WTC11 (cell line): ENCODE data around the gene COL1A1. TPM values are rescaled to one million over a fixed set of nuclear protein-coding genes. Genes with fewer than 3 reads are reported as not detected.
A peak's percentile ranks its signal among the peaks of the same experiment; 100 is the strongest.

Experiments used
- ATAC-seq: fragments of 200-7000 bp; cut with Tn5 transposase; 2 replicates; pipeline ENCODE4 v1.10.0; 2021; ENCODE audit warnings: mild to moderate bottlenecking, moderate library complexity
- CTCF ChIA-PET: fragments of 300-600 bp; sonication (Branson Sonifier 250); formaldehyde crosslinking; loops from one replicate; lab custom pipeline; 2021; ENCODE audit warnings: antibody characterized with exemption; lab: Charles Lee
- POLR2A ChIA-PET: fragments of 350-600 bp; sonication (Branson Sonifier 250); formaldehyde crosslinking; loops from one replicate; lab custom pipeline; 2021; ENCODE audit warnings: antibody characterized with exemption; lab: Charles Lee
- DNase-seq: peaks from one replicate; pipeline ENCODE4 v3.0.0; 2021; ENCODE audit warnings: low spot score
- H3K27ac Mint-ChIP-seq: 2 replicates; pipeline ENCODE4 v1.8.0; 2021; ENCODE audit warnings: mixed read lengths
- H3K27me3 Mint-ChIP-seq: 2 replicates; pipeline ENCODE4 v1.8.0; 2021; ENCODE audit warnings: low read depth, mild to moderate bottlenecking, moderate library complexity, mixed read lengths
- H3K36me3 Mint-ChIP-seq: 2 replicates; pipeline ENCODE4 v1.8.0; 2021; ENCODE audit warnings: mixed read lengths
- H3K4me1 Mint-ChIP-seq: 2 replicates; pipeline ENCODE4 v1.8.0; 2022; ENCODE audit warnings: mixed read lengths
- H3K4me3 Mint-ChIP-seq: 2 replicates; pipeline ENCODE4 v1.8.0; 2021; ENCODE audit warnings: mild to moderate bottlenecking, moderate library complexity, mixed read lengths
- H3K9me3 Mint-ChIP-seq: 2 replicates; pipeline ENCODE4 v1.8.0; 2021; ENCODE audit warnings: mixed read lengths
- CBFB ChIP-seq: sonication (generic); formaldehyde crosslinking; IDR thresholded peaks from 2 replicates; pipeline ENCODE4 v1.8.1; 2022; ENCODE audit warnings: mild to moderate bottlenecking, low read depth, missing genetic modification reagents
- ESRRA ChIP-seq: sonication (generic); formaldehyde crosslinking; IDR thresholded peaks from 2 replicates; pipeline ENCODE4 v1.8.1; 2022; ENCODE audit warnings: mild to moderate bottlenecking, missing genetic modification reagents, borderline replicate concordance
- FOXK1 ChIP-seq: sonication (generic); formaldehyde crosslinking; IDR thresholded peaks from 2 replicates; pipeline ENCODE4 v1.8.0; 2022; ENCODE audit warnings: mild to moderate bottlenecking, moderate library complexity, missing genetic modification reagents
- GABPB1 ChIP-seq: sonication (generic); formaldehyde crosslinking; IDR thresholded peaks from 2 replicates; pipeline ENCODE4 v1.8.1; 2023; ENCODE audit warnings: mild to moderate bottlenecking, missing genetic modification reagents
- IRF2 ChIP-seq: sonication (generic); formaldehyde crosslinking; IDR thresholded peaks from 2 replicates; pipeline ENCODE4 v1.8.0; 2022; ENCODE audit warnings: low read depth, missing genetic modification reagents, borderline replicate concordance
- MYBL2 ChIP-seq: sonication (generic); formaldehyde crosslinking; IDR thresholded peaks from 2 replicates; pipeline ENCODE4 v1.8.1; 2023; ENCODE audit warnings: mild to moderate bottlenecking, moderate library complexity, missing genetic modification reagents
- NFE2L1 ChIP-seq: sonication (generic); formaldehyde crosslinking; IDR thresholded peaks from 2 replicates; pipeline ENCODE4 v1.8.1; 2023; ENCODE audit warnings: missing genetic modification reagents
- NFYB ChIP-seq: sonication (generic); formaldehyde crosslinking; conservative IDR thresholded peaks from 2 replicates; pipeline ENCODE4 v1.8.0; 2022; ENCODE audit warnings: low read depth, missing genetic modification reagents
- NR1H2 ChIP-seq: sonication (generic); formaldehyde crosslinking; IDR thresholded peaks from 2 replicates; pipeline ENCODE4 v1.9.0; 2021; ENCODE audit warnings: mild to moderate bottlenecking, moderate library complexity, missing genetic modification reagents
- NR2C2 ChIP-seq: sonication (generic); formaldehyde crosslinking; IDR thresholded peaks from 2 replicates; pipeline ENCODE4 v1.8.0; 2022; ENCODE audit warnings: mild to moderate bottlenecking, missing genetic modification reagents
- OVOL2 ChIP-seq: fragments of 250-450 bp; sonication (Bioruptor Pico); IDR thresholded peaks from 2 replicates; pipeline ENCODE4 v1.9.0; 2021; ENCODE audit warnings: mild to moderate bottlenecking, borderline replicate concordance
- RELA ChIP-seq: sonication (generic); formaldehyde crosslinking; IDR thresholded peaks from 2 replicates; pipeline ENCODE4 v1.8.1; 2022; ENCODE audit warnings: missing genetic modification reagents, mild to moderate bottlenecking, borderline replicate concordance
- USF2 ChIP-seq: sonication (generic); formaldehyde crosslinking; IDR thresholded peaks from 2 replicates; pipeline ENCODE4 v1.8.1; 2023; ENCODE audit warnings: mild to moderate bottlenecking, missing genetic modification reagents, moderate library complexity
- ZBTB21 ChIP-seq: sonication (generic); formaldehyde crosslinking; IDR thresholded peaks from 2 replicates; pipeline ENCODE4 v1.8.1; 2023; ENCODE audit warnings: mild to moderate bottlenecking, missing genetic modification reagents, borderline replicate concordance
- ZNF263 ChIP-seq: sonication (generic); formaldehyde crosslinking; IDR thresholded peaks from 2 replicates; pipeline ENCODE4 v1.8.1; 2022; ENCODE audit warnings: low read depth, mild to moderate bottlenecking, moderate library complexity, missing genetic modification reagents
- ZNF671 ChIP-seq: fragments of 250-450 bp; sonication (Bioruptor Pico); IDR thresholded peaks from 2 replicates; pipeline ENCODE4 v1.8.0; 2021; ENCODE audit warnings: mild to moderate bottlenecking
- total RNA-seq: library from RNA; stranded (reverse); gene quantifications from 3 replicates; pipeline ENCODE4 v1.2.3, GENCODE V29; 2021
- TF ChIP-seq, protein P1 (sequence below): fragments of 250-450 bp; sonication (Bioruptor Pico); IDR thresholded peaks from 2 replicates; pipeline ENCODE4 v1.9.0; 2021; ENCODE audit warnings: mild to moderate bottlenecking
- TF ChIP-seq, protein P2 (sequence below): fragments of 250-450 bp; sonication (Bioruptor Pico); conservative IDR thresholded peaks from 2 replicates; pipeline ENCODE4 v1.9.0; 2021; ENCODE audit warnings: mild to moderate bottlenecking
- TF ChIP-seq, protein P3 (sequence below): fragments of 200-600 bp; IDR thresholded peaks from 2 replicates; pipeline ENCODE4 v1.8.0; 2022; ENCODE audit warnings: antibody characterized with exemption

COL1A1 gene
- total RNA-seq, 1 experiment from 2014 or later, result 52.1 TPM

DNA sequence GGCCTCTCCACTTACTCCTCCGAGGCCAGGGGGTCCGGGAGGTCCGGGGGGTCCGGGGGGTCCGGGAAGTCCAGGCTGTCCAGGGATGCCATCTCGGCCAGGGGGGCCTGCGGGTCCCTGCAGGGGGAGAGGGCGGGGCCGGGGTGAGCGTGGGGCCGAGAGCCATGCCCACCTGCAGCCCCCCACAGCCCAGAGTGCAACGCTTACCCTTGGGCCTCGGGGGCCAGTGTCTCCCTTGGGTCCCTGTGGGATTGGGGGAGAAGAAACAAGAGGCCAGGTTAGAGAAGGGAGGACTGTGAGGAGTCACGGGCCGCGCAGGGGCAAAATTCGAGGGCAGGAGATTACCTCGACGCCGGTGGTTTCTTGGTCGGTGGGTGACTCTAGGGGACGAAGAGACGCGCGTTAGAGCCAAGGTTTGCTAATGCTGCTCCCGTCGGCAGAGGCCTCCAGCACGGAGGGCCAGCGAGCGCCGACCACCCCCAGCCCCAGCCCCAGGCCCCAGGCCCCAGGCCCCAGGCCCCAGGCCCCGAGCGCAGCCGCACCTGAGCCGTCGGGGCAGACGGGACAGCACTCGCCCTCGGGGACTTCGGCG, 2.1 kb downstream of the COL1A1 start:
- POLR2A ChIA-PET, result interaction anchor here (0.6 to 2.6 kb wide), 4 partner anchors 13 to 88 kb away, joined by 3 to 15 read pairs (median 4); no protein-coding TSS in a partner anchor
- peak overlapping the region; percentile 86 for H3K4me3 Mint-ChIP-seq
- H3K36me3 Mint-ChIP-seq, result no peaks in the 10 kb centered on the region; the same call in 1 of the 2 replicates
- no peaks in the 10 kb centered on the region for H3K9me3 Mint-ChIP-seq
- no peak for TF ChIP-seq MYBL2 (CRISPR knock-in tag)
- TF ChIP-seq, protein P1, sequence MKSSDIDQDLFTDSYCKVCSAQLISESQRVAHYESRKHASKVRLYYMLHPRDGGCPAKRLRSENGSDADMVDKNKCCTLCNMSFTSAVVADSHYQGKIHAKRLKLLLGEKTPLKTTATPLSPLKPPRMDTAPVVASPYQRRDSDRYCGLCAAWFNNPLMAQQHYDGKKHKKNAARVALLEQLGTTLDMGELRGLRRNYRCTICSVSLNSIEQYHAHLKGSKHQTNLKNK, result no peak
- TF ChIP-seq ESRRA, result no peak
- TF ChIP-seq GABPB1 (CRISPR knock-in tag), result no peak
- no peak for TF ChIP-seq USF2 (CRISPR knock-in tag)
- TF ChIP-seq, protein P2, sequence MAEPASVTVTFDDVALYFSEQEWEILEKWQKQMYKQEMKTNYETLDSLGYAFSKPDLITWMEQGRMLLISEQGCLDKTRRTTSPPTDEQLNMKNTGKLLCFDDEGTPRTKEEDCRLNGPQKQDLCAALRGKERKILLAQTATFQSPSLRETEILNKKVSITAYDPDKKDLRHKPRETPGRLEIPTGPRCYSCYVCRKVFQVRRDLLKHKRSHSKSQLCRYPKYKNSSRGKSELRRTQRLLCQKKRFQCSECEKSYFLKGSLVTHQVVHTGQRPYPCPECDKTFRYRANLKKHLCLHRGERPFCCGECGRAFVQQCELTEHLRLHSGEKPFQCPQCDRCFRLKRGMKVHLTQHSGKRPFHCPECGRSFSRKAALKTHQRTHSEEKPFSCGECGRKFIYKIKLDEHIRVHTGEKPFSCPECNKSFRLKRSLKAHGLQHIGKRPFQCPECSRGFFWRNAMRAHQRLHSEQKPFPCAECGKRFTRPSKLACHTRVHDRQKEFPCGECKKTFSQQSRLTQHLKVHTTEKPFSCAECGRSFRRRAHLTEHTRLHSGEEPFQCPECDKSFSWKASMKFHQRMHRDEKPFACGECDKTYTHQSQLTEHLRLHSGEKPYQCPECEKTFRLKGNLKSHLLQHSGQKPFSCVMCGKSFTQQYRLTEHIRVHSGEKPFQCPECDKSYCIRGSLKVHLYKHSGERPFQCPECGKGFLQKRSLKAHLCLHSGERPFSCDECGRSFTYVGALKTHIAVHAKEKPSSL, result no peak
- no peak for TF ChIP-seq NR2C2 (CRISPR knock-in tag)
- TF ChIP-seq NFE2L1 (CRISPR knock-in tag), result no peak
- no peak for TF ChIP-seq OVOL2 (CRISPR knock-in tag)
- no peak for TF ChIP-seq RELA
- TF ChIP-seq CBFB, result no peak
- TF ChIP-seq IRF2 (CRISPR knock-in tag), result no peak
- TF ChIP-seq NR1H2, result no peak
- no peak for TF ChIP-seq ZNF671 (CRISPR knock-in tag)
- TF ChIP-seq FOXK1 (CRISPR knock-in tag), result no peak
- TF ChIP-seq NFYB, result no peak
- no peak for TF ChIP-seq ZBTB21 (CRISPR knock-in tag)
- H3K27ac Mint-ChIP-seq, result no peak overlapping the region
- peaks cover 16% of the 10 kb centered on the region for H3K4me1 Mint-ChIP-seq
- CTCF ChIA-PET, result interaction anchor here (0.6 to 15.3 kb wide), 41 partner anchors 13 to 280 kb away, joined by 3 to 514 read pairs (median 9); partner anchors contain the start of genes ITGA3, LRRC59, PPP1R9B and SAMD14
- H3K27me3 Mint-ChIP-seq, result peaks cover 41% of the 10 kb centered on the region
- ATAC-seq (no peak), DNase-seq (no peak)

- Mint-ChIP-seq H3K36me3 (no peaks in the 10 kb centered on the region; the same call in 1 of the 2 replicates), H3K4me3 (peak overlapping the region; percentile 55; the same call in 1 of the 2 replicates), H3K4me1 (peaks cover 13% of the 10 kb centered on the region), H3K27ac (no peak overlapping the region), H3K27me3 (peaks cover 32% of the 10 kb centered on the region), H3K9me3 (no peaks in the 10 kb centered on the region)
- TF ChIP-seq, protein P3, sequence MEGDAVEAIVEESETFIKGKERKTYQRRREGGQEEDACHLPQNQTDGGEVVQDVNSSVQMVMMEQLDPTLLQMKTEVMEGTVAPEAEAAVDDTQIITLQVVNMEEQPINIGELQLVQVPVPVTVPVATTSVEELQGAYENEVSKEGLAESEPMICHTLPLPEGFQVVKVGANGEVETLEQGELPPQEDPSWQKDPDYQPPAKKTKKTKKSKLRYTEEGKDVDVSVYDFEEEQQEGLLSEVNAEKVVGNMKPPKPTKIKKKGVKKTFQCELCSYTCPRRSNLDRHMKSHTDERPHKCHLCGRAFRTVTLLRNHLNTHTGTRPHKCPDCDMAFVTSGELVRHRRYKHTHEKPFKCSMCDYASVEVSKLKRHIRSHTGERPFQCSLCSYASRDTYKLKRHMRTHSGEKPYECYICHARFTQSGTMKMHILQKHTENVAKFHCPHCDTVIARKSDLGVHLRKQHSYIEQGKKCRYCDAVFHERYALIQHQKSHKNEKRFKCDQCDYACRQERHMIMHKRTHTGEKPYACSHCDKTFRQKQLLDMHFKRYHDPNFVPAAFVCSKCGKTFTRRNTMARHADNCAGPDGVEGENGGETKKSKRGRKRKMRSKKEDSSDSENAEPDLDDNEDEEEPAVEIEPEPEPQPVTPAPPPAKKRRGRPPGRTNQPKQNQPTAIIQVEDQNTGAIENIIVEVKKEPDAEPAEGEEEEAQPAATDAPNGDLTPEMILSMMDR, result peak; percentile 37; the same call in 1 of the 2 replicates
- TF ChIP-seq ZNF263 (CRISPR knock-in tag), result no peak
- DNase-seq (peak; percentile 64), ATAC-seq (no peak)
- ChIA-PET CTCF (interaction anchor here (0.6 to 3.1 kb wide), 22 partner anchors 11 to 366 kb away, joined by 3 to 45 read pairs (median 4); partner anchors contain the start of genes LRRC59, SGCA and TMEM92), POLR2A (no interaction called here)
Measured at GRCh38 chr17:50198026-50198669, 3.3 kb downstream of the COL1A1 start.
